Fibroblast of pulmonary artery (primary cell): ENCODE results near the gene OR6K3.

Source experiments
- DNase-seq: peaks from one replicate; pipeline ENCODE4 v3.0.0-alpha.2; 2010; ENCODE audit warnings: low read depth
- H3K4me3 ChIP-seq: replicated peaks from 2 replicates; pipeline ENCODE4 v1.5.1; 2011; ENCODE audit warnings: low read depth, mild to moderate bottlenecking, control low read depth, low read length, moderate library complexity
- CTCF ChIP-seq: IDR thresholded peaks from 2 replicates; pipeline ENCODE4 v1.5.1; 2011; ENCODE audit warnings: mild to moderate bottlenecking, control low read depth, low read length, inconsistent platforms; ENCODE audit errors: missing control alignments

OR6K3 gene

GRCh38 chr1:158720620-158721019 is at the start of gene OR6K3:
TSS of gene OR6K3 (minus strand) at chr1:158720720. CDS start at chr1:158718115, 2,605 bp downstream.
- no peak for DNase-seq
- no peak for TF ChIP-seq CTCF
- no peak within 1 kb of the TSS for H3K4me3 ChIP-seq

- no peak for TF ChIP-seq CTCF
- no peak for DNase-seq
- no peak within 1 kb of the TSS for H3K4me3 ChIP-seq
Observed at GRCh38 chr1:158754420-158754819, 33.9 kb upstream of the OR6K3 start, which contains the start of gene OR6K6. TSS of gene OR6K6 (plus strand) at chr1:158754720. CDS start at chr1:158754888, 168 bp downstream.

GRCh38 chr1:158752155-158752712 is 31.7 kb upstream of the OR6K3 start:
- DNase-seq: no peak
- no peak overlapping the region for H3K4me3 ChIP-seq
- TF ChIP-seq CTCF: no peak

- H3K4me3 ChIP-seq: no peak overlapping the region
- TF ChIP-seq CTCF: no peak
- DNase-seq: no peak
Observed at GRCh38 chr1:158735848-158736247, 15.3 kb upstream of the OR6K3 start.

GRCh38 chr1:158732524-158732923 is 12.0 kb upstream of the OR6K3 start:
- no peak overlapping the region for H3K4me3 ChIP-seq
- TF ChIP-seq CTCF: no peak
- no peak for DNase-seq

GRCh38 chr1:158731707-158732106 is 11.2 kb upstream of the OR6K3 start:
- H3K4me3 ChIP-seq: no peak overlapping the region
- no peak for DNase-seq
- no peak for TF ChIP-seq CTCF

- TF ChIP-seq CTCF: no peak
- no peak for DNase-seq
- H3K4me3 ChIP-seq: no peak overlapping the region
Observed at GRCh38 chr1:158730453-158730852, 9.9 kb upstream of the OR6K3 start.
